ENCODE results near the gene FUT7. TPM values are rescaled to one million over a fixed set of nuclear protein-coding genes. Genes with fewer than 3 reads are reported as not detected.

Gene FUT7
- total and polyA plus RNA-seq, 2 of the 8 experiments (the other 6 are each of a cell fraction or from before 2014, with no cell fraction given) = not detected

DNA sequence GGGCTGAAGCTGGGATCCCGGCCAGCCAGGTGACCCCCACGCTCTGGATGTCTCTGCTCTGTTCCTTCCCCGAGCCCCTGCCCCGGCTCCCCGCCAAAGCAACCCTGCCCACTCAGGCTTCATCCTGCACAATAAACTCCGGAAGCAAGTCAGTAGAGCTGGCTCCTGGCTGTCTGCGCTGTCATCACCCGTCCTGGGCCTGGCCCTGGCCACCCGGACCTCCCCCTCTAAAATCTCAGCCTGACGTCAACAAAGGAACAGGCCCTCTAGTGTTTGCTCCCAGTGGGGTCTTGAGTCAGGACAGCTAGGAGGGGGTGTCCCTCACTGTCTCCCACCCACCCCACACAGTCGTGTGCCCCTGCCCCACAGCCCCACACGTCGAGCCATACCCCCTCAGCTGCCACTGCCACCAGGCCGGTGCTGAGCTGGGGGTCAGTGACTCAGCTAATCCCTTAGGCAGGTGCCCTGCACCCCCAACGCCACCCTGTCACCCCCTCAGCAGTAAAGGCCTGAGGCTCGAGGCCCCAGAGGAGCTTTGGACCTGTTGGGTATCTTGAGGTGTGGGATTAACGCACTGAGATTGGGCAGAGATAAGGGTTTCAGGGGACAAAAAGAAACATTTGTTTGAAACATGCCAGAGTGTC lies 50.2 kb downstream of the FUT7 start:
- DNase-seq (ENCODE audit: low read depth in 1 of 2, low spot score in 2 of 2) (no peak), FAIRE-seq (no peak)
- H3K27me3 ChIP-seq (replicated peaks in 1 of 4; ENCODE audit: control insufficient read depth in 3 of 4, extremely low read depth in 1 of 4, insufficient read depth in 3 of 4, low read length in 3 of 4) = peaks cover 13 to 36% (median 32%) of the 10 kb centered on the region in 4 experiments
- peaks cover 0 to 3% of the 10 kb centered on the region in 2 experiments for H4K20me1 ChIP-seq (replicated peaks in 1 of 2; ENCODE audit: control insufficient read depth in 1 of 2, insufficient read depth in 2 of 2, low read length in 2 of 2)
- H2AK5ac ChIP-seq (ENCODE audit: low read depth, low read length) = no peak overlapping the region
- no peak overlapping the region for H3K4me3 ChIP-seq (ENCODE audit: extremely low read depth in 1 of 4, insufficient read depth in 2 of 4, low read depth in 3 of 4, low read length in 4 of 4)
- H3K18ac ChIP-seq (ENCODE audit: extremely low read depth, low read length) = no peak overlapping the region
- no peak overlapping the region for H3K14ac ChIP-seq (ENCODE audit: insufficient read length)
- no peak overlapping the region for H2BK120ac ChIP-seq (replicated peaks; ENCODE audit: low read depth, low read length)
- H2BK20ac ChIP-seq (ENCODE audit: low read length) = no peak overlapping the region
- H2BK15ac ChIP-seq (ENCODE audit: low read length) = no peak overlapping the region
- H3K79me2 ChIP-seq (ENCODE audit: control insufficient read depth in 1 of 2, insufficient read depth in 2 of 2, low read length in 2 of 2) = no peaks in the 10 kb centered on the region
- ChIA-PET CTCF (ENCODE audit: partially characterized antibody) (interaction anchor here (0.7 to 3.0 kb wide), 6 partner anchors 10 to 179 kb away, joined by 3 to 18 read pairs (median 4); partner anchors contain the start of genes ABCA2, CLIC3 and PAXX), POLR2A (ENCODE audit: partially characterized antibody) (interaction anchor here (0.7 kb wide), 1 partner anchor 34 kb away, joined by 5 read pairs; no protein-coding TSS in a partner anchor)
- no peak overlapping the region for H3K56ac ChIP-seq (replicated peaks; ENCODE audit: insufficient read length, low read depth, low read length)
- H2AFZ ChIP-seq (ENCODE audit: low read length) = no peak overlapping the region
- no peak overlapping the region for H4K91ac ChIP-seq (replicated peaks; ENCODE audit: insufficient read length, low read length)
- H3K4ac ChIP-seq (replicated peaks; ENCODE audit: insufficient read length, low read depth, low read length) = no peak overlapping the region
- no peak overlapping the region for H2BK5ac ChIP-seq (ENCODE audit: low read depth, low read length)
- H3K36me3 ChIP-seq (ENCODE audit: control insufficient read depth in 2 of 4, insufficient read depth in 4 of 4, low read length in 3 of 4) = no peaks in the 10 kb centered on the region
- no peak overlapping the region for H3K9ac ChIP-seq (replicated peaks in 1 of 4; ENCODE audit: extremely low read depth in 1 of 4, low read depth in 3 of 4, low read length in 3 of 4)
- H2BK12ac ChIP-seq (ENCODE audit: low read depth, low read length) = no peak overlapping the region
- no peak overlapping the region for H4K8ac ChIP-seq (ENCODE audit: extremely low read depth, insufficient read depth, low read length)
- H3K9me3 ChIP-seq (ENCODE audit: insufficient read depth in 2 of 2, low read depth in 1 of 2, low read length in 1 of 2) = no peaks in the 10 kb centered on the region
- no peak overlapping the region for H3K27ac ChIP-seq (ENCODE audit: low read depth, low read length)
- H3K23me2 ChIP-seq (ENCODE audit: low read depth, low read length) = peaks cover 20% of the 10 kb centered on the region; the same call in 1 of the 2 replicates
- no peak overlapping the region for H3K23ac ChIP-seq (ENCODE audit: insufficient read length)
- H4K5ac ChIP-seq (ENCODE audit: insufficient read length, low read depth, low read length) = no peak overlapping the region
- H3K4me1 ChIP-seq (replicated peaks in 1 of 4; ENCODE audit: control insufficient read depth in 3 of 4, insufficient read depth in 4 of 4, low read length in 3 of 4) = peaks cover 0 to 16% (median 7%) of the 10 kb centered on the region in 4 experiments; a peak in 5 of 7 replicates
- no peaks in the 10 kb centered on the region for H3K79me1 ChIP-seq (ENCODE audit: low read depth, low read length)
- H3K4me2 ChIP-seq (ENCODE audit: insufficient read depth in 1 of 2, low read depth in 2 of 2, low read length in 2 of 2) = no peak overlapping the region
- 82% methylated on average over 5 of the region's 17 CpGs; no CpG with 5 or more reads in 1 of the 2 experiments for WGBS, 2 experiments (ENCODE audit: extremely low coverage in 1 of 2, insufficient coverage in 1 of 2, insufficient read length in 1 of 2, insufficient replicate concordance in 2 of 2, low coverage in 1 of 2, low lambda C conversion rate in 2 of 2, missing lambda C conversion rate in 1 of 2)
- TF ChIP-seq USF2 (IDR thresholded peaks at IDR 0.05; ENCODE audit: low read length) (no peak), EP300 (IDR thresholded peaks at IDR 0.05; ENCODE audit: borderline replicate concordance in 1 of 2, low read depth in 2 of 2, low read length in 2 of 2) (no peak), RBBP5 (IDR thresholded peaks at IDR 0.05; ENCODE audit: borderline replicate concordance, low read depth, low read length) (no peak), SP2 (IDR thresholded peaks at IDR 0.05; ENCODE audit: low read length) (no peak), KDM1A (IDR thresholded peaks at IDR 0.05; ENCODE audit: borderline replicate concordance, low read length) (no peak), BACH1 (IDR thresholded peaks at IDR 0.05; ENCODE audit: low read length) (no peak), BRCA1 (IDR thresholded peaks at IDR 0.05; ENCODE audit: low read depth, low read length) (no peak), MAFK (IDR thresholded peaks at IDR 0.05; ENCODE audit: low read depth, low read length) (no peak), TAF1 (IDR thresholded peaks at IDR 0.05; ENCODE audit: low read depth, low read length) (no peak)
- TF ChIP-seq, protein P1, sequence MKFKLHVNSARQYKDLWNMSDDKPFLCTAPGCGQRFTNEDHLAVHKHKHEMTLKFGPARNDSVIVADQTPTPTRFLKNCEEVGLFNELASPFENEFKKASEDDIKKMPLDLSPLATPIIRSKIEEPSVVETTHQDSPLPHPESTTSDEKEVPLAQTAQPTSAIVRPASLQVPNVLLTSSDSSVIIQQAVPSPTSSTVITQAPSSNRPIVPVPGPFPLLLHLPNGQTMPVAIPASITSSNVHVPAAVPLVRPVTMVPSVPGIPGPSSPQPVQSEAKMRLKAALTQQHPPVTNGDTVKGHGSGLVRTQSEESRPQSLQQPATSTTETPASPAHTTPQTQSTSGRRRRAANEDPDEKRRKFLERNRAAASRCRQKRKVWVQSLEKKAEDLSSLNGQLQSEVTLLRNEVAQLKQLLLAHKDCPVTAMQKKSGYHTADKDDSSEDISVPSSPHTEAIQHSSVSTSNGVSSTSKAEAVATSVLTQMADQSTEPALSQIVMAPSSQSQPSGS (IDR thresholded peaks at IDR 0.05; ENCODE audit: low read length) = no peak
